GM18505 (cell line): ENCODE data around the gene DNLZ.
"Not testable (repeated sequence)": the region's sequence is repeated elsewhere in the genome, so short reads cannot be mapped to it uniquely, and the experiment has no call there.

Source experiments
- ATAC-seq: cut with Tn5 transposase; IDR thresholded peaks from one replicate; pipeline ENCODE4 v1.9.1; 2021; ENCODE audit not compliant: unreplicated experiment
- POLR2A ChIP-seq: IDR thresholded peaks from 4 replicates; pipeline ENCODE4 v1.6.1; 2011; ENCODE audit warnings: borderline replicate concordance; ENCODE audit not compliant: insufficient read depth, insufficient read length; ENCODE audit errors: extremely low read depth

DNLZ gene

GRCh38 chr9:136326761-136327303 is 36.7 kb downstream of the DNLZ start:
- no peak for TF ChIP-seq POLR2A
- ATAC-seq, result no peak

- ATAC-seq, result no peak
- TF ChIP-seq POLR2A, result no peak
These were observed 37.3 kb downstream of the DNLZ start for GRCh38 chr9:136326061-136326760.

DNA sequence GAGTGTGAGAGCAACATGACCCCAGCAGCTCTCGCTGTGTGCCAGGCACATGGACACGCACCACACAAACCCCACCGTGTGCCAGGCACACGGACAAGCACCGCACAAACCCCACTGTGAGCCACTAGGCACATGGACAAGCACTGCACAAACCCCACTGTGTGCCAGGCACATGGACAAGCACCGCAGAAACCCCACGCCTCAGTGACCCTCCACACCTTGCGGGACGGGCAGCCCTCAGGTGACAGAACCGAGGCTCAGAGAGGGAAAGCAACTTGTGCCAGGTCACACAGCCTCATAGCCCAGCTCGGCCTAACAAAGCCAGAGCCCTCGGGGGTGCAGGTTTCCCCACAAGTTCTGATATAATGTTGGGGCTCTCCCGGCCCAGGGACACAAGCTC is 38.2 kb downstream of the DNLZ start:
- ATAC-seq, result no peak
- no peak for TF ChIP-seq POLR2A

- ATAC-seq, result no peak
- no peak for TF ChIP-seq POLR2A
These were observed 38.8 kb downstream of the DNLZ start for GRCh38 chr9:136324501-136325300.

GRCh38 chr9:136323371-136323789 is 40.2 kb downstream of the DNLZ start:
- ATAC-seq, result no peak

GRCh38 chr9:136322756-136323330 is 40.7 kb downstream of the DNLZ start:
- no peak for TF ChIP-seq POLR2A
- no peak for ATAC-seq

More at GRCh38 chr9:136323371-136323789, 40.2 kb downstream of the DNLZ start:
- TF ChIP-seq POLR2A, result no peak

DNA sequence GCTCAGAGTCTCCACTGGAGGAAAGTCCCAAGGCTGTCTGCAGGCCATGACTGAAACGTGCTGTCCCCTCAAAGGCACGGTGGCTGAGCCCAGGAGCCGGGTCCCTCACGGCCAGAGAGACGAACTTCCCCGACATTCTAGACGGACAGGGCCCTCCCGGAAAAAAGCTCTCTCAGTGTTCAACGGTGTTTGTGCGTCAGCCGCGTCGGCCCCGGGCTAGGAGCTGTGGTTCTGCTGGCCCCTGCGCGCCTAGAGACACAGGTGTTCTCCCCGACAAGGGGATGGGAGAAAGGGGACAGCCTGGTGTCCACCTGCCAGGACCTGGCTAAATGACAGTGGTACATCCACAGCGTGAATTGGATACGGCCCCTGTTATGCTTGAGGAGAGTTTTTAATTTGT is 42.0 kb downstream of the DNLZ start:
- no peak for TF ChIP-seq POLR2A
- no peak for ATAC-seq

- not testable (repeated sequence) for ATAC-seq
These were observed 42.6 kb downstream of the DNLZ start for GRCh38 chr9:136320972-136321371.

- ATAC-seq, result not testable (repeated sequence)
These were observed 43.6 kb downstream of the DNLZ start for GRCh38 chr9:136319955-136320354.

GRCh38 chr9:136319244-136319643 is 44.3 kb downstream of the DNLZ start:
- ATAC-seq, result not testable (repeated sequence)

DNA sequence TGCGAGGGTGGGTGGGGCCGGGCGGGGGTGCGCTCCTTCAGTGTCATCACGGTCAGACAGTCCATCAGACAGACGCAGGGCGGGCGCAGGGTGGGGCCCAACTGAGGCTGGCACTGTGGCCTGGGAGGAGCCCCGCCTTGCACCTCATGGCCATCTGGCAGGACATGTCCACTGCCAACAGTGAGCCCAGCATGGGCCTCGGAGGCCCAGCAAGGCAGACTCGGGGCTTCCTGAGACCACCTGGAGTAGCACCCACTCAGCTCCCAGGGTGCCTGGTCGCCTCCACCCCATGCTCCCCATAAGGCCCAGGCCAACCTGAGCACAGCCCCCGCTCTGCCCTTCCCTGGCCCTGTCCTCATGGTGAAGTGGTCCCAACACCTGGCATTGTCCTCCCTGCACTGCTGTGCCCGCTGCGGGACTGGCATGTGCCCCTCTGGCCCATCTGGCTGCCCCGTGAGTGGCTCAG is 44.7 kb downstream of the DNLZ start:
- no peak for ATAC-seq

GRCh38 chr9:136318111-136318775 is 45.3 kb downstream of the DNLZ start:
- TF ChIP-seq POLR2A, result no peak

More for the DNA sequence above, 44.7 kb downstream of the DNLZ start:
- TF ChIP-seq POLR2A, result no peak

DNA sequence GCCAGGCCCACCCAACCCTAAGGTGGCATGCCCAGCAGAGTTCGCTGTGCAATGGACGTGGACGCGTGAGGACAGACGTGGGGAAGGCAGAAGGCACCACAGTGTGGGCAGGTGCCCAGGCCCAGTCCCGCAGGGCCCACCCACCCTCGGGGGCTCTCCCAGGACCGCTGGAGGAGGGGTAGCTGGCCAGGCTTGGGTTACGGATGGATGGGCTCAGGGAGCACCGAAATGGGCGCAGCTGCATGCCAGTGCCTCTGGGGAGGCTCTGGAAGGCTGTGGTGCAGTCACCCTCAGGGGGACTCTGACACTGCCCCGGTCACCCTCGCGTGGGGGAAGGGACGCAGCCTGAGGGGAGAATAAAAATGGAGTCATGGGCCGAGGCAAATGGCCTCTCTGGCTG is 45.8 kb downstream of the DNLZ start:
- ATAC-seq, result no peak
- TF ChIP-seq POLR2A, result no peak

More at GRCh38 chr9:136318111-136318775, 45.3 kb downstream of the DNLZ start:
- ATAC-seq, result no peak
